Left kidney (tissue), 2 donors: ENCODE results near the gene DOCK7. TPM values are rescaled to one million over a fixed set of nuclear protein-coding genes. Genes with fewer than 3 reads are reported as not detected.
"Not testable (repeated sequence)": the region's sequence is repeated elsewhere in the genome, so short reads cannot be mapped to it uniquely, and the experiment has no call there.

ENCODE experiments used
- DNase-seq: peaks from one replicate; pipeline ENCODE4 v3.0.0-alpha.2; 2013
- polyA plus RNA-seq: library from polyadenylated mRNA; unstranded; fragments of 120-200 nt; gene quantifications from one replicate; pipeline ENCODE4 v1.2.1, GENCODE V29; 2013; ENCODE audit not compliant: insufficient read length

The DOCK7 gene
- polyA plus RNA-seq, 1 donor, result 74.6 TPM

DNA sequence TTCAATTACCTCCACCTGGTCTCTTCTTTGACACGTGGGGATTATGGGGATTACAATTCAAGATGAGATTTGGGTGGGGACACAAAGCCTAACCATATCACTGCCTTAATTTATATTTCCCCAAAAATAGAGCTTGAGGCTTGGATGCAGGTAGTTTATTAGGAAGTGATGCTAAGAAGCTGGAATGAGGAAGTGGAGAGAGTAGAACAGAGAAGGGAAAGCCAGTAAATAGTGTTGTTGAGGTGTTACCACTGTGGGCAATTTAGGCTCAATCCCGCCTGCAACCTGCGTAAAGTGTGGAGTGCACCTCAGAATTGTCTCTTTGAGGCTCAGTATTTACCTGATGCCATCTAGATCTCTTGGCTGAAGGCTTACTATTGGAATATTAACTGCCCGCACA is 4.9 kb upstream of the DOCK7 start:
- no peak for DNase-seq

DNA sequence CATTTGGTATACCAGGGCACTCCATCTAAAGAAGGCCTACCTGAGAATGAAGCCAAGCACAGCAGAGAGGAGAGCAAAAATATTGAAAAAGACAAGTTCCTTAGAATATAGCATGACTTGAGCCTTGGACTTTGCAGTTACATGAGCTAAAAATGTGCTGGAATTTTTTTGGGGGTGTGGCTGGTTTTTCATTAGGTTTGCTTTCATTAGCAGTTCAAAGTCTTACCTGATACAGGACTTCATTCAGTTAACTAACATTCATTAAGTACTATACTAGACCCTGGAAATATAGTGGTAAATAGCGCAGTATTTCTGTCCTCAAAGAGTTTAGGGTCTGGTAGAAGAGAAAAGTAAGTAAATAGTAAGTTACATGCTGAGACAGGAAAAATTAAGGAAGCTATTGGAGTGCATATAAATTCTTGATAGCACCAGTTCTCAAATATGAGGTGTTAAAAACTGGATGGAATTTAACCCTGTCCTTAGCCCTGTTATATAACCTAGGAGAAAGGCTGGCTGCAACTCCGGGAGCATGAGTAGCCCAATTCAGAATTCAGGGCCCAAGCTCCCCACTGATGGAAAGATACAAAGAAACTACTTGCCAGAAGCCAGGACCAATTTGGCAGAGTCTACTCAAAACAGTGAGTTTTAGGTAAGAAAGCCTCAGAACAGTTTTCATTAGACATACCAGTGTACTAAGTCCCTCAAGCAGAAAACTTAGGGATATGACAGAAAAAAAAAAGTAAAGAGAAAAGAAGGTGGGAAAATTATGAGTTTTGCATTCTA is 3.1 kb upstream of the DOCK7 start:
- DNase-seq, result no peak

DNA sequence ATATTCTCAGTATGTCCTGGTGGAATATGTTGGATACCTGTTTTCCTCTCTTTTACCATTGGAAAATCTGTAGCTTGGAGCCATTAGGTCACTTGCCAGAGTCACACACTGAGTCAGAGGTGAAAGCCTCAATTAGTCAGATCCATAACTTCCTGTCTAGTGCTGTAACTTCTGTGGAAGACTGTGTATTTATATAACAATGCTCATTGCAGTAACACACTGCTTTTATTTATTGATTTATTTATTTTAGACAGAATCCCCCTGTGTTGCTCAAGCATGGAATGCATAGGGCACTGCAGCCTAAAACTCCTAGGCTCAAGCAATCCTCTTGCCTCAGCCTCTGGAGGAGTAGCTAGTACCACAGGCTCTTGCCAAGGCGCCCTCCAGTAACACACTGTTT is 1.3 kb upstream of the DOCK7 start:
- no peak for DNase-seq

DNA sequence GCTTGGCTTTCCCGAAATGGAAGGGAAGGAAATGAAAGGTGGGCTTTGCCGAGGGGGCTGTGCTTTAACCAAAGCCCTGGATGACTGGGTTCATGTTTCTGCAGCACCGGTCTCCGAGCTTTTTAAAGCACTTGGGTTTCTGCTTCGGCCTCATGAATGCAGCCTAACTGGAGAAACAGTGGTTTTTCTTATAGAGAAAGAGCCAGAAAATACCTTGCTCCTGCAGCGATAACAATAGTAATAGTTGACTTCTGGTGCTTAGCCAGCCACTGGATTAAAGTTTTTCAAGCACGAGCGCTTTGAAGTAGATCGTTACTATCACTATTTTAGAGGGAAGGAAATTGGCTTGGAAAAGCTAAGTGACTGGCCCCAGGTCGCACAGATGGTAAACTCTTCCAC is 500 bp upstream of the DOCK7 start:
- DNase-seq, result no peak

GRCh38 chr1:62687421-62687902 is 724 bp downstream of the DOCK7 start:
- peak; percentile 49 for DNase-seq

DNA sequence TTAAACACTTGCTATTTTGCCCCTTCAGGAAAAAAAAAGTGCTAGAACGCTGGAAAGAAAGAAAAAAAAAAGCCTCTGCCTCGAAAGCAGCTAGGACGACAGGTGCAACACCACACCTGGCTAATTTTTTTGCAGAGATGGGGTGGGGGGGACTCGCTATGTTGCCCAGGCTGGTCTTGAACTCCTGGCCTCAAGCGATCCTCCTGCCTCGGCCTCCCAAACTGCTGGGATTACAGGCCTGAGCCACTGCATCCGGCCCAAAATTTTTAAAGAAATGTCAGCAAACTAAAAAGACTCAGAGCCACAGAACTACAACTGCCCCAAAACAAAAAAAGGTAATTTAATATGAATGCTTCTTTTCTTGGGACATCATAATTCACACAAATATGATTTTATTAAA is 1.4 kb downstream of the DOCK7 start:
- DNase-seq, result no peak

GRCh38 chr1:62685431-62685859 is 2.7 kb downstream of the DOCK7 start:
- DNase-seq, result no peak

GRCh38 chr1:62682531-62682930 is 5.7 kb downstream of the DOCK7 start:
- no peak for DNase-seq

DNA sequence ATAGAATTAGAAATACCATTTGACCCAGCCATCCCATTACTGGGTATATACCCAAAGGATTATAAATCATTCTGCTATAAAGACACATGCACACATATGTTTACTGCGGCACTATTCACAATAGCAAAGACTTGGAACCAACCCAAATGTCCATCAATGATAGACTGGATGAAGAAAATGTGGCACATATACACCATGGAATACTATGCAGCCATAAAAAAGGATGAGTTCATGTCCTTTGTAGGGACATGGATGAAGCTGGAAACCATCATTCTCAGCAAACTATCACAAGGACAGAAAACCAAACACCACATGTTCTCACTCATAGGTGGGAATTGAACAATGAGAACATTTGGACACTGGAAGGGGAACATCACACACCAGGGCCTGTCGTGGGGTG is 7.2 kb downstream of the DOCK7 start:
- not testable (repeated sequence) for DNase-seq

DNA sequence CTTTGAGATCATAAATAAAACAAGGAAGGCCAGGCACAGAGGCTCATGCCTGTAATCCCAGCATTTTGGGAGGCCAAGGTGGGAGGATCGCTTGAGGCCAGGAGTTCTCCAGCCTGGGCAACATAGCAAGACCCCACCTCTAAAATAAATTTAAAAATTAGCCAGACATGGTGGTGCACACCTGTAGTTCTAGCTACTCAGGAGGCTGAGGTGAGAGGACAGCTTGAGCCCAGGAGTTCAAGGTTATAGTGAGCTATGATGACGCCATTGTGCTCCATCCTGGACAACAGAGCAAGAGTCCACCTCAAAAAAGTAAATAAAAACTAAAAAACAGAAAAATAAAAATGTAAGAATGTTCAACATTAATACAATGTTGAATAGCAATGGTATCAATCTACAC is 10.4 kb downstream of the DOCK7 start:
- not testable (repeated sequence) for DNase-seq

- DNase-seq, result no peak
These were observed 11.4 kb downstream of the DOCK7 start for GRCh38 chr1:62676611-62677356.

GRCh38 chr1:62673629-62674028 is 14.6 kb downstream of the DOCK7 start:
- no peak for DNase-seq

GRCh38 chr1:62672029-62672428 is 16.2 kb downstream of the DOCK7 start:
- no peak for DNase-seq

- no peak for DNase-seq
These were observed 33.4 kb downstream of the DOCK7 start for GRCh38 chr1:62654744-62655143.

- DNase-seq, result no peak
These were observed 35.8 kb downstream of the DOCK7 start for GRCh38 chr1:62652387-62652786.

- no peak for DNase-seq
These were observed 44.9 kb downstream of the DOCK7 start for GRCh38 chr1:62643283-62643682.

- no peak for DNase-seq
These were observed 50.6 kb downstream of the DOCK7 start for GRCh38 chr1:62637392-62638105.

GRCh38 chr1:62628506-62628905 is 59.7 kb downstream of the DOCK7 start:
- DNase-seq, result no peak

GRCh38 chr1:62625415-62625814 is 62.8 kb downstream of the DOCK7 start:
- DNase-seq, result no peak

DNA sequence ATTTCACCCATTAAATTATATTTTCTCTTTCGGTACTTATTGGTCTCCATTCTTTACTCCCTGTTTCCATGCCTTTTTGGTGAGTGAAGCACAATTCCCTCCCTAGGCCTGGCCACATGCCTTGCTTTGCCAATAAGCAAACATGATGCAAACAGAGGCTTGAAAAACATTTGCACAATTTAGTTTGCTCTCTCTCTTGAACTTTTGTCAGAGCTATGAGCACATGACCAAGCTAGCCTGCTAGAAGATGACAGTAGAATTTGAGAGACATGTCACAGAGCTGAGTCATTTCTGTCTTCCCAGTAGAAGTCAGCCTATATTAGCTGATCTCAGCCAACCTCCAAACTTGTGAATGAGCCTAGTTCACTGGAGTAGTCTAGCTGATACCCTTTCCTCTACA is 66.3 kb downstream of the DOCK7 start:
- DNase-seq, result no peak

GRCh38 chr1:62613890-62614289 is 74.3 kb downstream of the DOCK7 start:
- no peak for DNase-seq

DNA sequence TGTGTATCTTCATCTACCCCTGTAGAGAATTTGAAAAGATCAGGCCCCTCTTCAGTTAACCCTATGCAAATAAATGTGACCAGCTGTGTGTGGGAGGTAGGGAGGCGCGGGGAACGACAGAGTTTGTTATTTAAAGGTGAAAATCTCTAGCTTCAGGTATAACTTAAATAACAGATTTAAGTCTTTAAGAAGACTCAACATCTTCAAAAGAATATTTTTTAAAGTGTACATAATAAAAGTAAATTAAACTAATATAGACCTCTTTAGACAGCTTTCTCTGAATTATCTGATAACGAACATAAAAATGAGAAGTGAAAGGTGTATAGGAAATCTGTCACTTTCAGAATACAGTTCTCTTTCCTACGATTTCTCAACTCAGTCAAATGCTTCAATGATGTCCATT is 74.9 kb downstream of the DOCK7 start:
- no peak for DNase-seq

GRCh38 chr1:62612770-62613169 is 75.4 kb downstream of the DOCK7 start:
- no peak for DNase-seq
